HG02763 (cell line): ENCODE data around the gene STARD10.

Source experiments
- ATAC-seq: cut with Tn5 transposase; IDR thresholded peaks from one replicate; pipeline ENCODE4 v1.9.1; 2021; ENCODE audit warnings: mild to moderate bottlenecking, moderate library complexity; ENCODE audit not compliant: unreplicated experiment

Gene STARD10

GRCh38 chr11:72712168-72712751 is 81.6 kb downstream of the STARD10 start:
- no peak for ATAC-seq

DNA sequence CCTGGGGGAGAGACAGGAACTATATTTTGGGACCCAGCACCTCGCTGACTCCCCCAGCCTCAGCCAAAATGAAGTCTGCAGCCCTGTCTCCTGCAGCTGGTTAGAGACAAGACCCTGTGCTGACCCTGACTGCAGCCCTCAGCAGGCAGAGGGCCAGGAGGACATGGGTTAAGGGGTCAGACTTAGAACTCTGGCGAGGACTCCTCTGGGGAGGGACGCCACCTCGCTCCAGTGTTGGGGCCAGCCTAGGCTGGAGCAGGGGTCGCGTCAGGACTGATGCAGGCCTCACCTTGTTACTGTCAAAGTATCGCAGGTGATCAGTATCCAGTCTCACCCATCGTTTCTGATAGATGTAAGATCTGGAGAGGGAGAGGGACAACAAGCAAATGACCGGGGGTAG is 82.7 kb downstream of the STARD10 start:
- ATAC-seq, result no peak

- no peak for ATAC-seq
These were observed 83.6 kb downstream of the STARD10 start for GRCh38 chr11:72710278-72710677.

DNA sequence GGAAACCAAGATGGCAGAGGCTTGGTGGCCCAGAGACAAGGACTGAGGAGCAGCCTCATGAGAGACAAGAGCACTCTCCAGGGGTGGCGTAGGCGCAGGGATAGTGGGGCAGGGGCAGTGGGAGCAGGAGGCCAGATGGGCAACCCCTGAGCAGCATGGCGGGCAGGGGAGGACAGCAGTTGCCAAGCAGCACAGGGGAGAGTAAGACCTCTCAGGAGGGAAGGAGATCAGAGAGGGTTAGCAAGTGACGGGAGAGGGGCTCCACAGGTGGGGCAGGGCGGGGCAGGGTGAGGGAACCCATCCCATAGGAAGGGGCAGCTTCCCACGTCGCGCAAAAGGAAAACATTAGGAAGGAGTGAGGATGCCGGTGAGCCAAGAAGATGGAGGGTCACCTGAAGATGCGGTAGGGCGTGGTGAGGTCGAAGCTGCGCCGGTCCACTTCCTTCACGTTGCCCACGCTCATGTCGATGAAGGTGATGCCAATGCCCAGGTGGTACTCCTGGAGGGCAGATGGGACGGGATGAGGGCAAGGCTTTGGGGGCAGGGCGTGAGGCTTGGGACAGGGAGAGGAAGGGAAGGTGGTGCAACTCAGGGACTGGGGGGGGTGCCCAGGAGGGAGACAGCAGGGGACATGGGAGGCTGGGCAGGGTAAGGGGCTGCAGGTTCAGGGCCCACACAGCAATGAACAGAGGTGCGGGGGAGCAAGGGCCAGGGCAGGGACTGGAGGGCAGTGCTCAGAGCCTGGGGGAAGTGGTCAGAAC is 84.2 kb downstream of the STARD10 start:
- no peak for ATAC-seq

DNA sequence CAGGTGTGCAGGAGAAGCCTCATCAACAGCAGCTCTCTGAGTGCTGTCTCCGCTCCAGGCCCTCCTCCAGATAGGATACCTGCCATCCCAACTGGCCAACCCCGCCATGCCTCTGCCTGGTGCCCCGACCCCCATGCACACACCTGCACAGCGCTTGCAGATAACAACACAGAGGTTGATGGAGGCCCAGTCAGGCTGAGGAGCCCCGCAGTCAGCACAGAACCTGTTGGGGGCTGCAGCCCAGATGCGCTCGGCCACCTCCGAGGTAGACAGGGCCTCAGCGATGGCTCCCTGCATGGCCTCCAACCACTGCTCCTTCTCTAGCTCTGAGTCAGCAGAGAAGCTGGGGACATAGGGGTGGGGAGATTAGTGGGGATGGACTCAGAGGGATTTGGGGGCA is 86.8 kb downstream of the STARD10 start:
- no peak for ATAC-seq

DNA sequence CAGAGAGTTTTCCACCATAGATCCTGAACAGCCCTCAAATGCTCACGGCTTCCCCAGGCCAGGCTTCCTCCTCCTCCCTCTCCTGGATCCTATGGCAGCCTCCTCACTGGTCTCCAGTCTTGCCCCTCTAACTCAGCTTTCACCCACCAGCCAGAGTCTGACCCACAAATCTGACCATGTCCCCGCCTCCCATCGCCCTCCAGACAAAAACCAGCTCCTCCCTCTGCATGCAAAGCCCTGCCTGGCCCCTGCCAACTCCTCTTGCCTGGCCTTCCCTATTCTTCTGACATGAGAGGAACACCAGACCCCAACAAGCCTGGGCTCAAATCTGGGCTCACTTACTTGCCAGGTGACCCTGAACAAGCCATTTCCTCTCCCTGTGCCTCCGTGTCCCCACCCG is 87.3 kb downstream of the STARD10 start:
- ATAC-seq, result no peak

GRCh38 chr11:72705442-72706365 is 88.1 kb downstream of the STARD10 start:
- no peak for ATAC-seq

DNA sequence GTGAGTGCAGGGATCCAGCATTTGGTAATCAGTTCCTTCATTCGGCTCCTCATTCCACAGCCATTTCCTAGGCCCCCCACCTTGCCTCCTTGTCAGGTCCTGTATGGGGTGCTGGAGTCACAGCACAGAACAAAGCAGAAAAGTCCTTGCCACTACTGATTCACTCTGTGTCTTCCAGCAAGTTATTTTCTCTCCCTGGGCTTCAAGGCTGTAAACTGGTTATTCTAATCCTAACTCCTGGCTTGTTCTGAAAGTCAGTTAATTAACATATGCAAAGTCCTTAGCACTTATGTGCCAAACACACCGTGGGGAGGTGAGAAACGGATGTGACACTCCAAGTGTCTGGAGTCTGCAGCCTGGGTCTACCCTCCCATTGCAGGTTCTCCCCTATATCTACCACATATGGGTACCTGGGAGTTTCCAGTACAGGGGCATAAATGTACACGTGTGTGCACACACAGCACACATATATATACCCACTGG is 89.0 kb downstream of the STARD10 start:
- no peak for ATAC-seq
